T-helper 1 cell treated with Interleukin-12 subunit alpha and Interleukin-12 subunit beta and Interleukin-4 antibody, amounts not matched to agents 30 ng/mL and 1 ng/mL, for 36 hours (primary cell): ENCODE measurements around the gene LSM5. TPM values are rescaled to one million over a fixed set of nuclear protein-coding genes. Genes with fewer than 3 reads are reported as not detected.
"Not testable (repeated sequence)": the region's sequence is repeated elsewhere in the genome, so short reads cannot be mapped to it uniquely, and the experiment has no call there.

ENCODE experiments used
- intact Hi-C: fragments of 100-400 bp; cut with micrococcal nuclease; formaldehyde crosslinking; loops from one replicate; pipeline ENCODE4 v1.15.1; 2024
- total RNA-seq: library from RNA; stranded (reverse); gene quantifications from 2 replicates; pipeline ENCODE4 v1.2.3, GENCODE V29; 2022

The LSM5 gene
- total RNA-seq, 1 donor from 2014 or later: 51.2 TPM

DNA sequence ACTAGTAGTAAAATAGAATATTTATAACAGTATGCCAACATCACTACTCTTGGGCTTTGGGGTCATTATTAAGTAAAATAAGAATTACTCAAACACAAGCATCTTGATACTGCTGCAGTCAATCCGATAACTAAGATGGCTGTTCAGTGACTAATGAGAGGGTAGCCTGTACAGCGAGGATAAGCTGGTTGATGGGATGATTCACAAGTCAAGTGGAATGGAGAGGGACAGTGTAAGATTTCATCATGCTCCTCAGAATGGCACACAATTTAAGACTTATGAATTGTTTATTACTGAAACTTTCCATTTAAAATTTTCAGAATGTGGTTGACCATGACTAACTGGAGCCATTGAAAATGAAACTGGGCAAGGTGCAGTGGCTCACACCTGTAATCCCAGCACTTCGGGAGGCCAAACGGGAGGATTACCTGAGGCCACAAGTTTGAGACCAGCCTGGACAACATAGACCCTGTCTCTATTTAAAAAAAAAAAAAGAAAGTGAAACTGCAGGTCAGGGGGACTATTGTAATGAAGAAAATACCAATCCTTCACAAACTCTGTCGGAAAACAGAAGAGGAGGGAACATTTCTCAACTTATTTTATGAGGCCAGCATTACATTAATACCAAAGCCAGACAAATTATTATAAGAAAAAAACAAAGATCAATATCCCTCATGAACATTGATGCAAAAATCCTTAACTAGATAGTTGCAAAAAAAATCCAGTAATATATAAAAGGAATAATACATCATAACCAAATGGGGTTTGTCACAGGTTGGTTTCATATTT, 16.3 kb upstream of the LSM5 start:
- intact Hi-C loops: no loop called here

DNA sequence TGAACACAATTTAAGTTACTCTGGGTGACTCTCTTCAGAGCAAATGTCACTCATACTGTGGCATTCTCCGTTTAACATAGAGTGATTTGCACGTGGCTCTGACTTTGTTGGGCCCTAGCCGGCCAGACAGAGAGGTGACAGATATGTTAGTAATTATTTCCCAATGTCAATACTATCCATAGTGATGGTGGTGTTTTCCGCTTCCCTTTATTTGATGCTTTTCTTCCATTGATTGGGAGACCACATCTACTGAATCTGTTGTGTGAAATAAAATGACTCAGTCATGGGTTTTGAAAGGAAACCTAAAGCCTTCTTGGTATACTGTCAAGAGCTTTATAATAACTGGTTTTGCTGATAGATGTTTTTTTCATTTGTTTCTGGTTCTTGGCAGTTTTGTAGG, 12.5 kb upstream of the LSM5 start:
- intact Hi-C loops: no loop called here

DNA sequence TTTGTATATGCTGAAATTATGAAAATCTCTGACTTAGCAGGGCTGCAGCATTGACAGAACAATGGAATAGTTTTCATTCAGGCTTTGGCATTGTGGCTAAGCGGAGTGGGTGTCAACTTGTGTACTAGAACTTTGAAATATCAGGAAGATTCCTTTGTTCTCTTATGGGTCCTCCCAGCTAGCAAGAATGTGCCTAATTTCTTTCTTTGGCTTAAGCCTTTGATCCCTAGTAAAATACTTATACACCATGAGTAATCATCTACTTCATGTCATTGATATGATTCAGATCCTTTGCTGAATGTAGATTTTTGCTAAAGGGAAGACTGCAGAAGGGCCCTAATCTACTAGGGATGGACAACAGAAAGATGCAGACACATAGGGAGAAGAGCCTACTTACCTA, 11.3 kb upstream of the LSM5 start:
- intact Hi-C loops: no loop called here

DNA sequence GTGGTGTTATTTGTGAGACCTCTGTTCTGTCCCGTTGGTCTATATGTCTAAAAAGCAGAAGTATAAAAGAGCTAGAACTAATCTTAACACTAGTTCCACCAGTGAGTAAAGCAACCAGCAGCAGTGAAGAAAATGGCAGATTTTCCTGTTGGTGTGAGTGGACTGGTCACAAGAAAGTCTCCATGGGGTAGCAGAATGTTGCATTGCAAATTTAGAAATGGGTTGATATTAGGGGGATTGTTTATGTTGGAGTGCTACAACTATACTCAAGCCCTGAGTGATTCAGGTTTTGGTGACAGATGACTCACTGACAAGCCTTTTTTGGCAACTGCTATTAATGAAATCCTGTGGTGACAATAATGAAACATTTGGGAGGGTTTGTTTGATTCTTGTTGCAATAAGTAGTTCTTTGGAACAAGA, 10.8 kb upstream of the LSM5 start:
- intact Hi-C loops: no loop called here

DNA sequence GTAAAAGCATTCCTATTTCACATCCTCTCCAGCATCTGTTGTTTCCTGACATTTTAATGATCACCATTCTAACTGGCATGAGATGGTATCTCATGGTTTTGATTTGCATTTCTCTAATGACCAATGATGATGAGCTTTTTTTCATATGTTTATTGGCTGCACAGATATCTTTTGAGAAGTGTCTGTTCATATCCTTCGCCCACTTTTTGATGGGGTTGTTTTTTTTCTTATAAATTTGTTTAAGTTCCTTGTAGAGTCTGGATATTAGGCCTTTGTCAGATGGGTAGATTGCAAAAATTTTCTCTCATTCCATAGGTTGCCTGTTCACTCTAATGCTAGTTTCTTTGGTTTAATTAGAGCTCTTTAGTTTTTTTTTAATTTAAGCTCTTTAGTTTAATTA, 10.0 kb upstream of the LSM5 start:
- intact Hi-C loops: not testable (repeated sequence)

DNA sequence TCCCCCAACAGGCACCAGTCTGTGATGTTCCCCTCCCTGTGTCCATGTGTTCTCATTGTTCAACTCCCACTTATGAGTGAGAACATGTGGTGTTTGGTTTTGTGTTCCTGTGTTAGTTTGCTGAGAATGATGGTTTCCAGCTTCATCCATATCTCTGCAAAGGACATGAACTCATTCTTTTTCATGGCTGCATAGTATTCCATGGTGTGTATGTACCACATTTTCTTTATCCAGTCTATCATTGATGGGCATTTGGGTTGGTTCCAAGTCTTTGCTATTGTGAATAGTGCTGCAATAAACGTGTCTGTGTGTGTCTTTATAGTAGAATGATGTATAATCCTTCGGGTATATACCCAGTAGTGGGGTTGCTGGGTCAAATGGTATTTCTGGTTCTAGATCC, 9.6 kb upstream of the LSM5 start:
- intact Hi-C loops: loop anchor here (10.0 kb wide), 2 partner anchors 1905 to 1995 kb away; partner anchors contain the start of genes GARS1 and GGCT

DNA sequence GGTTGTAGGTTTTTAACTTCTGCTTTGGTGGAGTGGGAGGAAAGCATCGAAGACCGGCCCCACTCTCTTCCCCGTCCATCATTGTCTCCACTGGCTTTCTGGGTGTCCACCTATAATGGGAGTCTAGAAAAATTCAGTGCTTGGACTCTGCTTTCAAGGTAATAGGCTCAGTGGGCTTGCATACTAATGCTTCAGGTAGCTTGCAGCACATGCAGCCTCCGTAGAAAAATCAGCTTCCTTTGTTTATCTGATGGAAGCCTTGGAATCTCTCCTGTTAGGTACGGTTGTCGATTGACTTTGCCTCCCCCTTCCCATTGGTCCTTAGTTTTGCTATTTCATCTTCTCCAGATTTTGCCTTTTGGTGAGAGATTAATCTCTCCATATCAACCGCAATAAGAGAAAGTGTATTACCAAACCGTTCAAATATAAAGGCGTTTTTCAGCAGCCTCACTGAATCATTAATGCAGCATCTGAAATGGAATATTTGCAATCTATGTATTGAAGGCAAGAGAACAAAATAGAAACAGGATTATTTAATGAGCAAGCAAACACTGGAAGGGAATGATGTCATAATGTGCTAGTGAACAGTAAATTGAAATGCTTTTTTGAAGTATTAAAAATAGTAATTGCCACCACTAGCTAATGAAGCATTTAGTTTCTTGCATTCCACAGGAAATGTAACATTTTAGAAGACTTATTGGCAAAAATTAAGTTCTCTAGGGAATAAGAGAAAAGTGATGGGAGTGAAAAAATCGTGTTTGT, 6.1 kb upstream of the LSM5 start:
- intact Hi-C loops: loop anchor here (10.0 kb wide), 2 partner anchors 1901 to 1991 kb away; partner anchors contain the start of genes GARS1 and GGCT

DNA sequence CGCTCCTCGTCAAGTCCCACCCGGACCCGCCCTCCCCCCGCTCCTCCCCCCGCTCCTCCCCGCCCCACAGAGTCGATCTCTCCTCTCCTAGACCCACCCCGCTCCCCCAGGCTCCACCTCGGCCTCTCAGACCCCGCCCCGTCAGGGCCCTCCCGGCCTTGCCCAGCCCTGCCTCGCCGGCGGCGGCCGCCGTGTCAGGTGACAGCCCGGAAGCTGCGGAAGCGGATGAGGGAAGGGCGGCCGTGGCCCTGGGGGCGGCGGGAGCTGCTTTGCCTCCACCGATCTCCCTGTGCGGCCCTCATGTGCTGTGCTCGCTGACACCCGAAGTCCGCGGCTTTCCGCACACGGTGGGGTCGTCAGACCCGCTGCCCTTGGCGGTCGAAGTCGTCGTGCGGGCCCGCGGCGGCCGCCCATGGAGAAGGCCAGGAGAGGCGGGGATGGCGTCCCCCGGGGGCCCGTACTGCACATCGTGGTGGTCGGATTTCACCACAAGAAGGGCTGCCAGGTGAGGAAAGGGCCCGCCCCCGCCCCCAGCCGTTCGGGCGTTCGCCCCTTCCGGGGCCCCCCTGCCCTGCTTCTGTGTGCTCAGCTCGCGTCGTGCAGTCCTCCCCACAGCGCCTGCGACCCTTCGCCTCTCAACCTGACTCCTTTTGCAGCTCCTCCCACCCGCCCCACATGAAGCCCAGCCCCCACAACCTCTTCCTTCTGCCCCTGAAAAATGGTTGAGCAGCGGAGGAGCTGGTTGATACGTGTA, 5.3 kb upstream of the LSM5 start, which contains the start of gene AVL9:
Gene AVL9 (plus strand): TSS at position 192 of the 754 bp plus-strand sequence. CDS start 221 bp downstream, at position 413.
- intact Hi-C loops: loop anchor here (1.0 to 10.0 kb wide), 8 partner anchors 397 to 1991 kb away; partner anchors contain the start of genes BBS9, GARS1 and GGCT

DNA sequence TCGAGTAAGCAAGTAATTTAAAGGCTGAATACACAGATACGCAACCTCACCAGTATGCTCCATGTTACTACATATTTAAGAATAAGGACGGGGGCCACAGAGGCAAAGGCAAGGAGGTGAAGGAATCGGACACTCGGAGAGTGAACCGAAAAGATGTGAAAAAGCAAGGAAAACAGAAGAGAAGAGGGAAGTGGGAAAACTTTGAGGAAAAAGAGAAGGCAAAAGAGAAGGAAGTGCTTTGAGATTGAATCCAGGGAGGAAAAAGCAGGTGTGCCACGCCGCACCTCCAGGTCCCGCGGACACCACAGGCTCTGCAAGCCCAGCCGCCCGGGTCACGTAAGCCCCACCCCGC, 4.7 kb upstream of the LSM5 start:
- intact Hi-C loops: loop anchor here (1.0 to 10.0 kb wide), 11 partner anchors 92 to 1990 kb away; partner anchors contain the start of genes BBS9, GARS1 and GGCT

DNA sequence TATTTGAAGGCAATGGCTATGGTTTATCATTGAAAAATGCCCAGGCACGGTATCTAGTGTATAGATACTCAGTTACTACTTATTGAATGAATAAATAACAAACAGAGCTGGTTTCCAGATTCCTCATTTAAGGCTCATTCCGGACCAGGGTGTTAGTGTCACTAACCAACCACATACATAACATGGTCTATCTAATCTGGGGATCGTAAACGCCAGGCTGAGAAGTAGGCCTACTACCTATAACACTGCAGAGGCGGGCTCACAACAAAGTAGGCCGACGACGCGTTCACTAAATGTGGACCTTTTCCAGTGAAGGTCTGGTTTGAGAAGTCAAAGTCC, 423 bp downstream of the LSM5 start:
- intact Hi-C loops: loop anchor here (1.0 to 10.0 kb wide), 11 partner anchors 65 to 1985 kb away; partner anchors contain the start of genes BBS9, GARS1 and GGCT

DNA sequence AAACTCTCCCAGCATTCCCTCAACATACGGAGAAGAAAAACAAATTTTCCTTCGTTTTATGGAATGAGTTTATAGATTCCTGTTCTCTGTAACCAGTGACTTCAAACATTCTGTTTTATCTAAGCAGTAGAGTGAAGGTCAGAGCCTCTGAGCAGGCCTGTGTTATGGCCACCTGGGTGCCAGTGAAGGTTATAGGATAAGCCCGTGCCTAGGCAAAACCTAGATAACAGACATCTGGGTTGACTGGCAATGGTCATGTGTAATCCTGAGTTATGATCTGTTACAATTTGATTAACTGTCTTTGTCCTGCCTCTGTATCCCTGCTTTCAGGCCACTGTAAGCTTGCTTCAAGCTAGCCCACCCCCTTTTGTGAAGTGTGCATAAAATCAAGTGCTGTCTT, 8.3 kb downstream of the LSM5 start:
- intact Hi-C loops: no loop called here

DNA sequence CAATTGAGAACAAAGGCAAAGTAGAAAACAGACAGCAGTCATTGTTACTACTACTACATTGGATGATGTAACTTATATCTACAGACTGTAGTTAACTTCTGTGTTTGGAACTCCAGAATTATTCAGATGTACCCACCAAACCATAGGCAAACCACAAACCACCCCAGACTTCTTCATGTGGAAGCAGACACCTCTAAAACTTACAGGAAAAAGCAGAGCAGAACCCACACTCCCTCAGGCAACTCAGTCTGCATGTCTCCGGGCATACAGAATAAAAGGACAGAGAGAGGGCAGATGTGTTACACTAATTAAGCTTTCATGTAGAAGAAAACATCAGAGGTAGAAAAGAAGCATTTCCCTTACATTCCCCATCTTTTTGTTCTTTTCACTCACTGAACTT, 9.0 kb downstream of the LSM5 start:
- intact Hi-C loops: no loop called here

DNA sequence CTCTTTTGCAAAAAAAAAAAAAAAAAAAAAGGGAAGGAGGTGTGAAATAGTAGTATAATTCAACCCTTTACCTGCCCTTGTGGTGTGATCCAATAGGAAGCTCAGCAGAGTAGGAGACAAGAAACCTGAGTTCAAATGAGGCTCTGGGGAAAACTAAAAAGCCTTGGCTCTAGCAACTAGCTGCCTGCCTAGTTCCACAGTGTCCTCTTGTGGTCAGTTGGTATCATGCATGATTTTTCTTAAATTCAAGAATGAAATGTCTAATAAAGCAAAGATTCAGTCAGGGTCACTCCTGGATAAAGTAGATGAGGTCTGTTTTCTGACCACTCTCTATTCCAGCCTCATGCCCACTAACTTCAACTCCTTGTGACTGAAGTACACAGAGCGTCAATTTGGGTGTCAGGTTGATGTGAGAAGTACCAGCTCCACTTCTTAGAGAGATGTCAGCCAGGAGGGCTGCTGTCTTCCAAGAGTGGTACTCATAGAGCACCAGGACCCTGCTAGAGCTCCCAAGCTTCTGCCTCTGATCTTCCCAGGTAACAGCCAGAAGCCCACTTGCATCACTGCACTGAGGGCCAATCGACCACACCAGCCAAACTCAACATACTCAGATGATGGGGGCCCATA, 10.5 kb downstream of the LSM5 start:
- intact Hi-C loops: loop anchor here (1.0 kb wide), 1 partner anchor 735 kb away; no protein-coding TSS in a partner anchor

DNA sequence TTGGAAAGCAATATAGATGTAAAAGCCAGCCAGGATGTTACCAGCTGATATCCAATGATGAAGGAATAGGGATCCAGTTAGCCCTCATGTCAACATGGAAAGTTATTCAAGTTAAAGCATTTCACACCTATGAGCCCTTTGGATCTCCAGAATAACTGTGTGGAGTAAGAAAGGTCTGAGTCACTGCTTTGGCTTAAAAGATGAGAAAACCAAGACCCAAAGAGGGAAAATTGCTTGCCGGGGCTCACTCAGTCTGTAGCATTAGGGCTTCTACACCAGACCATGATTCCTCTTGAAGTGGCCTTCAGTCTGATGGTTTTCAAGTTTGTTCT, 12.6 kb downstream of the LSM5 start:
- intact Hi-C loops: no loop called here

DNA sequence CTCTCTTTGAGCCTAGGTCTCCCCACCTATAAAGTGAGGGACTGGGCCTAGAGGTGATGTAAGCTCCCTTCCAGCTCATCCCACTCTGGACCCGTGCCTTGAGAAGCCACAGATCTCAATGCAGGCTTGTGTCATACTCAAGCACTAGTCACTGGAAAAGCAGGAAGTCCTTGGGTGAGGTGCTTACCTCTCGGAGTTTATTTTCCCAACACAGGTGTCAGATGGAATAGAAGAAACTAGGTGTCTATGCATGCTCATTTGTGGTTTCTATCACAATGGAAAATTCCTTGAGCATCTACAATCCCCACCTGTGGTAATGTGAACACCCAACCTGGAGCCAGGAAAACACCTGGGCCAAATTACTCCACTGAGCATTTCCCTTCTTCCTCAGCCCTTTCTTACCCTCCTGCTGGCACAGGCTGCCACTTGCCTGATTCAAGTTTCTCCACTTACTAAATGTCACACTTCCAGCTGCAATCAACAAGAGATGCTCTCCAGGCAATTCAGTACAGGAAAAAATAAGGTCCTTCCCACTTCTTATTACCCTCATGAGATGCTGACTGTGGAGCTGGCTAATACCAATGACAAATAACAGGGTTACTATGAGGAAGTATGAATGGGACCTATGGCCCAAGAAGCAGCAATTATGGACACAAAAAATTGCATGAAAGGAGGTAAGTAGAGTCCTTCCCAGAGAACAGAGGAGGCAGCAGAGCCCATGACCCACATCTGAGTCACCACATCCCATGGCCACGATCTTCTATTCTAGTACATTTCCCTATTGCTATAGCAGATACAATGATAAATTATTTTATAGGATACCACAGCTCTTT, 13.1 kb downstream of the LSM5 start:
- intact Hi-C loops: no loop called here

DNA sequence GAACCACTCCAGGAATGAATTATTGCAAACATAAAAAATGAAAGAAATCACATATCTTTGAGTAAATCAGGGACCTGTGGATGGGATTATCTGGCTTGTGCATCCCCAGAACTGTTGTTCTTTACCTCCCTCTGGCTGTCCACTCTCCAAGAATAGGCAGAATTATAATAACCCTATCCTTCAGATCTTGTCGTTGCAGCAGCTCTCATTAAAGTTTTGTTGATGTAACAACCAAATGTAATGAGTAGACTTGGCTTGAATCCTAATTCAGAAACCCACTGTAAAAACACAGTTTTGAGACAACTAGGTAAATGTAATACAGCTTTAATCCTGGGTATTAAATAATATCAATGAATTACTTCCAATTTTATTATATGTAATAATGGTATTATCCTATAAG, 16.2 kb downstream of the LSM5 start:
- intact Hi-C loops: no loop called here

DNA sequence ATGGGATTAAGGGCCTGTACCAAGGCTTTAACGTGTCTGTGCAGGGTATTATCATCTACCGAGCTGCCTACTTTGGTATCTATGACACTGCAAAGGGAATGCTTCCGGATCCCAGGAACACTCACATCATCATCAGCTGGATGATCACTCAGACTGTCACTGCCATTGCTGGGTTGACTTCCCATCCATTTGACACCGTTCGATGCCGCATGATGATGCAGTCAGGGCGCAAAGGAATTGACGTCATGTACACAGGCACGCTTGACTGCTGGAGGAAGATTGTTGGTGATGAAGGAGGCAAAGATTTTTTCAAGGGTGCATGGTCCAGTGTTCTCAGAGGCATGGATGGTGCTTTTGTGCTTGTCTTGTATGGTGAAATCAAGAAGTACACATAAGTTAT, 18.2 kb downstream of the LSM5 start:
- intact Hi-C loops: no loop called here

DNA sequence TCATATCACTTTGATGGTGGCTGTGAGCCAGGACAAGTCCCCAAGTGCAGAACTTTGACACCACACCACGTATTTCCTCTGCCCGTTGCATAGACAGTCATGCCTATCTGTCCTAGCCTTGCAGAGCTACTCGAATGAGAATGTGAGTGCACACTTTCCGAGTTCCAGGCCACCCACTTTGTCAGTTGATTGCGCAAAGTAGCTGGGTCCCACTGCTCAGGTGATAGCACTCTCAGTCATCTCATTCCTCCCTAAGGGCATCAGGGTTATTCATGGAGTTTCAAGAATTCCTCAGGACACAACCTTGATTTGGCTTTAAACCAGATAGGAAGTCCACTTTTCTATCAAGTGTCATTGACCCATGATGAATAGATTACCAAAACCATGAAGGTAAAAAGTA, 19.3 kb downstream of the LSM5 start:
- intact Hi-C loops: no loop called here

DNA sequence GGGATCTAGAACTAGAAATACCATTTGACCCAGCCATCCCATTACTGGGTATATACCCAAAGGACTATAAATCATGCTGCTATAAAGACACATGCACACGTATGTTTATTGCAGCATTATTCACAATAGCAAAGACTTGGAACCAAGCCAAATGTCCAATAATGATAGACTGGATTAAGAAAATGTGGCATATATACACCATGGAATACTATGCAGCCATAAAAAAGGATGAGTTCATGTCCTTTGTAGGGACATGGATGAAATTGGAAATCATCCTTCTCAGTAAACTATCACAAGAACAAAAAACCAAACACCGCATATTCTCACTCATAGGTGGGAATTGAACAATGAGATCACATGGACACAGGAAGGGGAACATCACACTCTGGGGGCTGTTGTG, 20.2 kb downstream of the LSM5 start:
- intact Hi-C loops: not testable (repeated sequence)

DNA sequence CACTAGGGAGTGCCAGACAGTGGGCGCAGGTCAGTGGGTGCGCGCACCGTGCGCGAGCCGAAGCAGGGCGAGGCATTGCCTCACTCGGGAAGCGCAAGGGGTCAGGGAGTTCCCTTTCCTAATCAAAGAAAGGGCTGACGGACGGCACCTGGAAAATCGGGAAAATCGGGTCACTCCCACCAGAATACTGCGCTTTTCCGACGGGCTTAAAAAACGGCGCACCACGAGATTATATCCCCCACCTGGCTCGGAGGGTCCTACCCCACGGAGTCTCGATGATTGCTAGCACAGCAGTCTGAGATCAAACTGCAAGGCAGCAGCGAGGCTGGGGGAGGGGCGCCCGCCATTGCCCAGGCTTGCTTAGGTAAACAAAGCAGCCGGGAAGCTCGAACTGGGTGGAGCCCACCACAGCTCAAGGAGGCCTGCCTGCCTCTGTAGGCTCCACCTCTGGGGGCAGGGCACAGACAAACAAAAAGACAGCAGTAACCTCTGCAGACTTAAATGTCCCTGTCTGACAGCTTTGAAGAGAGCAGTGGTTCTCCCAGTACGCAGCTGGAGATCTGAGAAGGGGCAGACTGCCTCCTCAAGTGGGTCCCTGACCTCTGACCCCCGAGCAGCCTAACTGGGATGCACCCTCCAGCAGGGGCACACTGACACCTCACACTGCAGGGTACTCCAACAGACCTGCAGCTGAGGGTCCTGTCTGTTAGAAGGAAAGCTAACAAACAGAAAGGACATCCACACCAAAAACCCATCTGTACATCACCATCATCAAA, 25.4 kb downstream of the LSM5 start:
- intact Hi-C loops: not testable (repeated sequence)
